HL-60 (cell line): Measurements from ENCODE around the gene CPLX1.

Experiments
- DNase-seq, 2 experiments: peaks; one replicate each; pipeline ENCODE4 v3.0.0-alpha.2; 2010 to 2020; ENCODE audit warnings: low read depth in 1 of 2, low spot score in 1 of 2
- H3K27ac ChIP-seq: fragments of 250-450 bp; sonication (Bioruptor Pico); replicated peaks from 2 replicates; pipeline ENCODE4 v1.5.1; 2020; ENCODE audit warnings: mild to moderate bottlenecking, moderate library complexity
- H3K27me3 ChIP-seq: fragments of 250-450 bp; sonication (Bioruptor Pico); 2 replicates; pipeline ENCODE4 v1.5.1; 2021; ENCODE audit warnings: mild to moderate bottlenecking, moderate library complexity; ENCODE audit not compliant: insufficient read depth, poor library complexity, severe bottlenecking
- H3K4me3 ChIP-seq: replicated peaks from 2 replicates; pipeline ENCODE4 v1.5.1; 2011; ENCODE audit warnings: mild to moderate bottlenecking, control low read depth, low read length; ENCODE audit not compliant: insufficient read depth
- CTCF ChIP-seq: IDR thresholded peaks from one replicate; pipeline ENCODE4 v1.5.1; 2011; ENCODE audit warnings: low read length, control low read depth, inconsistent platforms; ENCODE audit not compliant: insufficient read depth
- GABPA ChIP-seq: IDR thresholded peaks from 2 replicates; pipeline ENCODE4 v1.6.1; 2012; ENCODE audit warnings: low read depth
- POLR2AphosphoS5 ChIP-seq: IDR thresholded peaks from 2 replicates; pipeline ENCODE4 v1.6.1; 2012; ENCODE audit warnings: low read depth
- REST ChIP-seq: IDR thresholded peaks from 2 replicates; pipeline ENCODE4 v1.6.1; 2012; ENCODE audit warnings: low read depth; ENCODE audit not compliant: insufficient replicate concordance
- SPI1 ChIP-seq: IDR thresholded peaks from 2 replicates; pipeline ENCODE4 v1.6.1; 2012; ENCODE audit warnings: low read depth, mild to moderate bottlenecking, borderline replicate concordance

Gene CPLX1

DNA sequence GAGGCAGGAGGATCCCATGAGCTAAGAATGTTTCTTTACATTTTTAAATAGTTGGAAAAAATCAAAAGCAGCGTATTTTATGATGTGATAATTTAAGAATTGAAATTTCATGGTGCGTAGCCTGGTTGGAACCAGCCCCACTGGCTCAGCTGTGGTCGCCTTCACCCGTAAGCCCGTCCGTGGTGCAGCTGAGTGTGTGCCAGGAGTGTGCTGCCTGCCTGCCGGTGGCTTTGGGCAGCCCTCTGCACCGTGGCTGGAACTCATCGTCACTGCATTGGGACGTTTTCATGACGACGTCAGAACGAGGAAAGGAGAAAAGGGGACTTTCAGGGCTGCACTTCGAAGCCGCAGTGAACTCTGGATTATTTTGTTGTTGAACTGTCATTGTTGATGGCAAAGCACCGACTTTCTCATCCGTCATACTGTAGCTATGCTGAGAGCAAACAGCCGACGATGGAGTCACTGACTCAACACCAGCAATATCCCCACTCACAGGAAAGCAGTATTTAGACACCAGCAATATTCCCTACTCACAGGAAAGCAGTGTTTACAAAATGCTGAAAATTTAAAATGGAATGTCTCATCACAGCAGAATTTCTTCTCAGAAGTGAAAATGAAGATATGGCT lies 85.2 kb downstream of the CPLX1 start:
- TF ChIP-seq REST (no peak), CTCF (no peak), GABPA (no peak), POLR2AphosphoS5 (no peak), SPI1 (no peak)
- Histone ChIP-seq H3K4me3 (no peak overlapping the region), H3K27me3 (no peaks in the 10 kb centered on the region), H3K27ac (no peak overlapping the region)
- no peak for DNase-seq

- H3K27me3 ChIP-seq, result no peaks in the 10 kb centered on the region
- no peak overlapping the region for H3K4me3 ChIP-seq
- H3K27ac ChIP-seq, result no peak overlapping the region
- DNase-seq, result no peak
- TF ChIP-seq GABPA (no peak), SPI1 (no peak), REST (no peak), CTCF (no peak), POLR2AphosphoS5 (no peak)
Measured at GRCh38 chr4:740011-740410, 85.9 kb downstream of the CPLX1 start.

DNA sequence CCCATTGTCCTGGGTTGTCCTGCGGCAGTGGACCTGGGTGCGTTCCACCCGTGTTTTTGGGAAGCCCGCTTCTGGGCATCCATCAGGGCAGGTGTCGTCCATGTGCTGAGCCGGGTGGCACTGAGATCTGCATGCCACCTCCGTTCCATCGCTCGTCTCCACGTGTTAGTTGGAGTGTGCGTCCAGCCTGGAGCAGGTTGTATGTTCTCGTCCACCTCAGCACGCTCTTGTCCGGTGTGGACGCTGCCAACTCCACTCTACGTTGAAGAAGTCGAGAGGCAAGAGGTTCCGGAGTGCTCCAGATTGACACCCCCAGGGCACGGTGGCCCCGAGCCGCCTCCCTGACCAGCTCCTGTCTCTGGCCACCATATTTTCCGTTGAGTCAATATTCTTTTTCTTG lies 86.4 kb downstream of the CPLX1 start:
- Histone ChIP-seq H3K27me3 (no peaks in the 10 kb centered on the region), H3K4me3 (no peak overlapping the region), H3K27ac (no peak overlapping the region)
- TF ChIP-seq GABPA (no peak), SPI1 (no peak), POLR2AphosphoS5 (no peak), REST (no peak), CTCF (no peak)
- no peak for DNase-seq
